PFSK-1 (cell line): Measurements from ENCODE around the gene USP16.

Experiments
- POLR2AphosphoS5 ChIP-seq: IDR thresholded peaks from 2 replicates; pipeline ENCODE4 v1.6.1; 2012; ENCODE audit warnings: low read depth, mild to moderate bottlenecking, control low read depth, low read length, moderate library complexity
- TAF1 ChIP-seq: IDR thresholded peaks from 2 replicates; pipeline ENCODE4 v1.6.1; 2012; ENCODE audit warnings: low read length, control low read depth, borderline replicate concordance; ENCODE audit not compliant: insufficient read depth
- TF ChIP-seq, protein P1 (sequence below), 2 experiments: IDR thresholded peaks; 2 replicates each; pipeline versions ENCODE4 v1.6.1 to v1.8.0; 2011 to 2012; ENCODE audit warnings: low read depth in 2 of 2, low read length in 2 of 2, control low read depth in 1 of 2, inconsistent platforms in 1 of 2, mild to moderate bottlenecking in 1 of 2, moderate library complexity in 1 of 2; ENCODE audit not compliant: insufficient read depth in 1 of 2

DNA sequence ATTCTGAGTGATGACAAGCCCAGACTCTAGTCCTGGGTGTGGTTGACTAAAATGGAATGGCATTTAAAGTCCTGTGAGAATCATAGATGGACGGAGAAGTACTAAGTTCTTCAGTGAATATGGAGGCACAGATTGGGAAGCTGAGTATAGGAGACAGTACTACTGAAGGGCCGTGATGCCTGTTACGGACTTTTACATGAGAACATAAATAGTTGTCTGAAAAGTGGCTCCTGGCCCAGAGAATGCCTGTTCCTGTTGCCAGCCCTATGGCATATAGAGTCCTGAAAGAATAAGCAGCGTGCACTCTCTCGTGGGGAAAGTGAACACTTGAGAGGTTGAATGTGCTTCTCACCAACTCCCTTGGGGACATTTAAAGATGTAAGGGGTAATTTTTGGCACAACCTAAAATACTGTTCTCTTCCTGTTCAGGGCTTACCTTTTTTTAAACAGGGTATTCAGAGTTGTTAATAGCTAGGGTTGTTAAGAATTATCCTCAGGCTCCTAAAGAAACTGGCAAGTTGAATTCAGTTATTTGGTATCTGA lies 28.6 kb downstream of the USP16 start:
- TF ChIP-seq TAF1: no peak
- no peak; the same call in none of the 2 replicates for TF ChIP-seq POLR2AphosphoS5
- TF ChIP-seq, protein P1, sequence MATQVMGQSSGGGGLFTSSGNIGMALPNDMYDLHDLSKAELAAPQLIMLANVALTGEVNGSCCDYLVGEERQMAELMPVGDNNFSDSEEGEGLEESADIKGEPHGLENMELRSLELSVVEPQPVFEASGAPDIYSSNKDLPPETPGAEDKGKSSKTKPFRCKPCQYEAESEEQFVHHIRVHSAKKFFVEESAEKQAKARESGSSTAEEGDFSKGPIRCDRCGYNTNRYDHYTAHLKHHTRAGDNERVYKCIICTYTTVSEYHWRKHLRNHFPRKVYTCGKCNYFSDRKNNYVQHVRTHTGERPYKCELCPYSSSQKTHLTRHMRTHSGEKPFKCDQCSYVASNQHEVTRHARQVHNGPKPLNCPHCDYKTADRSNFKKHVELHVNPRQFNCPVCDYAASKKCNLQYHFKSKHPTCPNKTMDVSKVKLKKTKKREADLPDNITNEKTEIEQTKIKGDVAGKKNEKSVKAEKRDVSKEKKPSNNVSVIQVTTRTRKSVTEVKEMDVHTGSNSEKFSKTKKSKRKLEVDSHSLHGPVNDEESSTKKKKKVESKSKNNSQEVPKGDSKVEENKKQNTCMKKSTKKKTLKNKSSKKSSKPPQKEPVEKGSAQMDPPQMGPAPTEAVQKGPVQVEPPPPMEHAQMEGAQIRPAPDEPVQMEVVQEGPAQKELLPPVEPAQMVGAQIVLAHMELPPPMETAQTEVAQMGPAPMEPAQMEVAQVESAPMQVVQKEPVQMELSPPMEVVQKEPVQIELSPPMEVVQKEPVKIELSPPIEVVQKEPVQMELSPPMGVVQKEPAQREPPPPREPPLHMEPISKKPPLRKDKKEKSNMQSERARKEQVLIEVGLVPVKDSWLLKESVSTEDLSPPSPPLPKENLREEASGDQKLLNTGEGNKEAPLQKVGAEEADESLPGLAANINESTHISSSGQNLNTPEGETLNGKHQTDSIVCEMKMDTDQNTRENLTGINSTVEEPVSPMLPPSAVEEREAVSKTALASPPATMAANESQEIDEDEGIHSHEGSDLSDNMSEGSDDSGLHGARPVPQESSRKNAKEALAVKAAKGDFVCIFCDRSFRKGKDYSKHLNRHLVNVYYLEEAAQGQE (IDR thresholded peaks at IDR 0.05; ENCODE audit: insufficient read depth in 1 of 2, low read depth in 2 of 2, low read length in 2 of 2): no peak
